ENCODE results near the gene PCYT1A. TPM values are rescaled to one million over a fixed set of nuclear protein-coding genes. Genes with fewer than 3 reads are reported as not detected.
A peak's percentile ranks its signal among the peaks of the same experiment; 100 is the strongest.
"Not testable (repeated sequence)": the region's sequence is repeated elsewhere in the genome, so short reads cannot be mapped to it uniquely, and the experiment has no call there.

Gene PCYT1A
- total RNA-seq, 1 donor, result 86.1 TPM

- Histone ChIP-seq H3K4me2 (ENCODE audit: insufficient read depth, low read length) (peak overlapping the region; percentile 61), H4K20me1 (ENCODE audit: insufficient read depth, low read length) (no peaks in the 10 kb centered on the region), H3K27me3 (ENCODE audit: insufficient read depth, low read length) (peaks cover 15% of the 10 kb centered on the region), H3K9me3 (ENCODE audit: low read depth, low read length) (no peaks in the 10 kb centered on the region), H3K4me3 (ENCODE audit: insufficient read depth, low read length) (no peak overlapping the region), H3K36me3 (ENCODE audit: insufficient read depth, low read length) (no peaks in the 10 kb centered on the region), H3K79me2 (ENCODE audit: insufficient read depth, low read length) (no peaks in the 10 kb centered on the region), H3K27ac (ENCODE audit: low read depth, low read length) (no peak overlapping the region), H2AFZ (ENCODE audit: low read length) (no peak overlapping the region), H3K4me1 (ENCODE audit: insufficient read depth, low read length) (peaks cover 2% of the 10 kb centered on the region)
- DNase-seq (ENCODE audit: insufficient read length, low spot score, missing footprints), result no peak
- no peak for TF ChIP-seq CTCF (IDR thresholded peaks at IDR 0.05; ENCODE audit: extremely low read depth, low read depth, low read length)
These were observed 80.2 kb downstream of the PCYT1A start for GRCh38 chr3:196207159-196207832.

GRCh38 chr3:196205442-196206205, 81.9 kb downstream of the PCYT1A start:
- not testable (repeated sequence) for H3K36me3 ChIP-seq (ENCODE audit: insufficient read depth, low read length); H3K4me3 ChIP-seq (ENCODE audit: insufficient read depth, low read length); H3K79me2 ChIP-seq (ENCODE audit: insufficient read depth, low read length); H3K9me3 ChIP-seq (ENCODE audit: low read depth, low read length); H3K4me2 ChIP-seq (ENCODE audit: insufficient read depth, low read length); H3K4me1 ChIP-seq (ENCODE audit: insufficient read depth, low read length); H4K20me1 ChIP-seq (ENCODE audit: insufficient read depth, low read length); H3K27ac ChIP-seq (ENCODE audit: low read depth, low read length); H2AFZ ChIP-seq (ENCODE audit: low read length)
- H3K27me3 ChIP-seq (ENCODE audit: insufficient read depth, low read length), result peaks cover 15% of the 10 kb centered on the region
- peak; percentile 27 for DNase-seq (ENCODE audit: insufficient read length, low spot score, missing footprints)

GRCh38 chr3:196203846-196204245, 83.7 kb downstream of the PCYT1A start:
- no peak for DNase-seq (ENCODE audit: insufficient read length, low spot score, missing footprints)
- TF ChIP-seq CTCF (IDR thresholded peaks at IDR 0.05; ENCODE audit: extremely low read depth, low read depth, low read length), result no peak
- H3K36me3 ChIP-seq (ENCODE audit: insufficient read depth, low read length), result no peaks in the 10 kb centered on the region
- H3K4me2 ChIP-seq (ENCODE audit: insufficient read depth, low read length), result no peak overlapping the region
- no peak overlapping the region for H3K4me3 ChIP-seq (ENCODE audit: insufficient read depth, low read length)
- H3K4me1 ChIP-seq (ENCODE audit: insufficient read depth, low read length), result peaks cover 2% of the 10 kb centered on the region
- H3K9me3 ChIP-seq (ENCODE audit: low read depth, low read length), result no peaks in the 10 kb centered on the region
- no peaks in the 10 kb centered on the region for H4K20me1 ChIP-seq (ENCODE audit: insufficient read depth, low read length)
- no peak overlapping the region for H3K27ac ChIP-seq (ENCODE audit: low read depth, low read length)
- H3K27me3 ChIP-seq (ENCODE audit: insufficient read depth, low read length), result peaks cover 11% of the 10 kb centered on the region
- no peaks in the 10 kb centered on the region for H3K79me2 ChIP-seq (ENCODE audit: insufficient read depth, low read length)
- H2AFZ ChIP-seq (ENCODE audit: low read length), result no peak overlapping the region

- no peaks in the 10 kb centered on the region for H3K9me3 ChIP-seq (ENCODE audit: low read depth, low read length)
- no peaks in the 10 kb centered on the region for H4K20me1 ChIP-seq (ENCODE audit: insufficient read depth, low read length)
- H3K27me3 ChIP-seq (ENCODE audit: insufficient read depth, low read length), result peaks cover 11% of the 10 kb centered on the region
- H3K4me3 ChIP-seq (ENCODE audit: insufficient read depth, low read length), result peak overlapping the region; percentile 31
- no peak for TF ChIP-seq CTCF (IDR thresholded peaks at IDR 0.05; ENCODE audit: extremely low read depth, low read depth, low read length)
- no peaks in the 10 kb centered on the region for H3K79me2 ChIP-seq (ENCODE audit: insufficient read depth, low read length)
- peak overlapping the region; percentile 54 for H3K4me2 ChIP-seq (ENCODE audit: insufficient read depth, low read length)
- H3K27ac ChIP-seq (ENCODE audit: low read depth, low read length), result no peak overlapping the region
- H2AFZ ChIP-seq (ENCODE audit: low read length), result peak overlapping the region; percentile 42
- DNase-seq (ENCODE audit: insufficient read length, low spot score, missing footprints), result peak; percentile 89
- no peaks in the 10 kb centered on the region for H3K4me1 ChIP-seq (ENCODE audit: insufficient read depth, low read length)
- H3K36me3 ChIP-seq (ENCODE audit: insufficient read depth, low read length), result no peaks in the 10 kb centered on the region
These were observed 85.0 kb downstream of the PCYT1A start for GRCh38 chr3:196202516-196202970.

All from osteoblast (primary cell).